ENCODE results near the gene INF2. TPM values are rescaled to one million over a fixed set of nuclear protein-coding genes. Genes with fewer than 3 reads are reported as not detected.

INF2 gene
- total and polyA plus RNA-seq, 9 of the 15 experiments (the other 6 are each of a cell fraction or from before 2014, with no cell fraction given) = 0.56 to 31.3 (median 7.8) TPM

GRCh38 chr14:104677512-104678332 lies 11.7 kb upstream of the INF2 start (continued):
- TF ChIP-seq CHD7 (IDR thresholded peaks at IDR 0.05; ENCODE audit: low read depth, low read length) (no peak), CHCHD3 (CRISPR knock-in tag; IDR thresholded peaks at IDR 0.05) (no peak), MEIS2 (IDR thresholded peaks at IDR 0.05; ENCODE audit: partially characterized antibody) (no peak), ZNF143 (CRISPR knock-in tag; IDR thresholded peaks at IDR 0.05) (no peak), NCOA4 (IDR thresholded peaks at IDR 0.05; ENCODE audit: partially characterized antibody) (no peak), ZNF551 (CRISPR knock-in tag; IDR thresholded peaks at IDR 0.05) (no peak), DPF2 (IDR thresholded peaks at IDR 0.05) (peak; percentile 73), FOXP1 (CRISPR knock-in tag; IDR thresholded peaks at IDR 0.05) (peak; percentile 94), CBFA2T2 (conservative IDR thresholded peaks at IDR 0.05) (no peak; the same call in 1 of the 2 replicates), STAT5B (CRISPR knock-in tag; IDR thresholded peaks at IDR 0.05) (no peak), EHMT2 (IDR thresholded peaks at IDR 0.05) (no peak), ZNF655 (CRISPR knock-in tag; IDR thresholded peaks at IDR 0.05) (no peak), ATF4 (CRISPR knock-in tag; IDR thresholded peaks at IDR 0.05) (no peak), HMG20B (CRISPR knock-in tag; IDR thresholded peaks at IDR 0.05) (no peak), MYBL2 (IDR thresholded peaks at IDR 0.05; ENCODE audit: low read depth) (no peak), MYBL2 (CRISPR knock-in tag; IDR thresholded peaks at IDR 0.05; ENCODE audit: borderline replicate concordance) (no peak)

All from K562 (cell line).